IgD-negative memory B cell (primary cell): ENCODE measurements around the gene GPR75. TPM values are rescaled to one million over a fixed set of nuclear protein-coding genes. Genes with fewer than 3 reads are reported as not detected.
"Not testable (repeated sequence)": the region's sequence is repeated elsewhere in the genome, so short reads cannot be mapped to it uniquely, and the experiment has no call there.

ENCODE experiments used
- H3K27ac Mint-ChIP-seq, 3 donors: one replicate each; pipeline ENCODE4 v1.8.0; 2020 to 2022; ENCODE audit warnings: mild to moderate bottlenecking in 3 of 3, mixed read lengths in 3 of 3, moderate library complexity in 1 of 3
- H3K27me3 Mint-ChIP-seq: one replicate; pipeline ENCODE4 v1.8.0; 2021; ENCODE audit warnings: mixed read lengths
- H3K36me3 Mint-ChIP-seq: one replicate; pipeline ENCODE4 v1.8.0; 2020; ENCODE audit warnings: mild to moderate bottlenecking, mixed read lengths
- H3K4me1 Mint-ChIP-seq, 3 donors: one replicate each; pipeline ENCODE4 v1.8.0; 2020 to 2022; ENCODE audit warnings: mixed read lengths in 3 of 3, mild to moderate bottlenecking in 1 of 3
- H3K4me3 Mint-ChIP-seq, 4 donors: one replicate each; pipeline ENCODE4 v1.8.0; 2020 to 2022; ENCODE audit warnings: mild to moderate bottlenecking in 4 of 4, mixed read lengths in 4 of 4, moderate library complexity in 3 of 4
- H3K9me3 Mint-ChIP-seq, 3 donors: one replicate each; pipeline ENCODE4 v1.8.0; 2020 to 2021; ENCODE audit warnings: mixed read lengths in 3 of 3, mild to moderate bottlenecking in 1 of 3
- polyA plus RNA-seq: library from polyadenylated mRNA; unstranded; fragments of 300-500 nt; fragmentation: Illumina TruSeq; gene quantifications from one replicate; pipeline ENCODE4 v1.2.3, GENCODE V29; 2021

The GPR75 gene
- polyA plus RNA-seq, 1 donor from 2014 or later, result 0.10 TPM

DNA sequence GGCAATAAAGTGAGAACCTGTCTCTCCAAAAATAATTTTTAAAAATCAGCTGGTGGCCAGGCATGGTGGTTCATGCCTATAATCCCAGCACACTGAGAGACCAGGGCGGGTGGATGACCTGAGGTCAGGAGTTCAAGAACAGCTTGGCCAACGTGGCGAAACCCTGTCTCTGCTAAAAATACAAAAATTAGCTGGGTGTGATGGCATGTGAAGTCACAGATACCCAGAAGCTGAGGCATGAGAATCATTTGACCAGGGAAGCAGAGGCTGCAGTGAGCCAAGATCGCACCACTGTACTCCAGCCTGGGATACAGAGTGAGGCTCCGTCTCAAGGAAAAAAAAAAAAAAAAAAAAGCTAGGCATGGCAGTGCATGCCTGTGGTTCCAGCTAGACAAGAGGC, 7.4 kb upstream of the GPR75 start:
- no peaks in the 10 kb centered on the region for H3K27me3 Mint-ChIP-seq
- H3K27ac Mint-ChIP-seq, result peak overlapping the region in 1 of 3 donors; percentile 23
- no peak overlapping the region for H3K4me3 Mint-ChIP-seq
- no peaks in the 10 kb centered on the region for H3K4me1 Mint-ChIP-seq
- no peaks in the 10 kb centered on the region for H3K9me3 Mint-ChIP-seq
- H3K36me3 Mint-ChIP-seq, result peaks cover 8% of the 10 kb centered on the region

GRCh38 chr2:53865962-53866361, 6.2 kb upstream of the GPR75 start:
- Mint-ChIP-seq H3K27me3 (no peaks in the 10 kb centered on the region), H3K36me3 (peaks cover 8% of the 10 kb centered on the region), H3K4me3 (no peak overlapping the region), H3K9me3 (no peaks in the 10 kb centered on the region), H3K4me1 (peaks cover 0 to 1% (median 0%) of the 10 kb centered on the region in 3 donors), H3K27ac (no peak overlapping the region)

GRCh38 chr2:53865264-53865663, 5.5 kb upstream of the GPR75 start:
- Mint-ChIP-seq H3K36me3 (peaks cover 12% of the 10 kb centered on the region), H3K4me3 (no peak overlapping the region), H3K9me3 (no peaks in the 10 kb centered on the region), H3K27me3 (no peaks in the 10 kb centered on the region), H3K27ac (peak overlapping the region in 1 of 3 donors; percentile 7), H3K4me1 (peaks cover 0 to 1% (median 0%) of the 10 kb centered on the region in 3 donors)

- Mint-ChIP-seq H3K4me1 (peaks cover 0 to 1% (median 0%) of the 10 kb centered on the region in 3 donors), H3K27me3 (no peaks in the 10 kb centered on the region), H3K4me3 (no peak overlapping the region), H3K27ac (peak overlapping the region in 1 of 3 donors; percentile 59), H3K9me3 (no peaks in the 10 kb centered on the region), H3K36me3 (peaks cover 11% of the 10 kb centered on the region)
Measured at GRCh38 chr2:53863538-53864227, 3.9 kb upstream of the GPR75 start.

DNA sequence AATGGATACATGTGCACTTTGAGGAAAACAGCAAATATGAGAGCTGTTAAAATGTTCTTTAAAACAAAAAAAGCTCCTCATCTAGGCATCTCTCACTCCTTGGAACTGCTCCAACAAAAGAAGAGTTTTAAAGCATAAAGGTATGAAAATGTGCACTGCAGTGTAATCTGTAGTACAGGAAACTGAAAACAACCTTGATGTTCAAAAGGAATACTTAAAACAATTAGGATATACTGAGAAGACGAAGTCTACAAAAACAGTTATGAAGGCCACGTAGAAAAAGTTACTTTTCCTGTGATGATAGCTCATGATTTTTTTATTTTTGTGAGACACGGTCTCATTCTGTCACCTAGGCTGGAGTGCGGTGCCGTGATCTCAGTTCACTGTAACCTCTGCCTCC, 2.1 kb upstream of the GPR75 start:
- Mint-ChIP-seq H3K9me3 (no peaks in the 10 kb centered on the region), H3K27ac (peak overlapping the region in 1 of 3 donors; percentile 17), H3K36me3 (peaks cover 10% of the 10 kb centered on the region), H3K27me3 (no peaks in the 10 kb centered on the region), H3K4me3 (no peak overlapping the region), H3K4me1 (peaks cover 0 to 1% (median 0%) of the 10 kb centered on the region in 3 donors)

DNA sequence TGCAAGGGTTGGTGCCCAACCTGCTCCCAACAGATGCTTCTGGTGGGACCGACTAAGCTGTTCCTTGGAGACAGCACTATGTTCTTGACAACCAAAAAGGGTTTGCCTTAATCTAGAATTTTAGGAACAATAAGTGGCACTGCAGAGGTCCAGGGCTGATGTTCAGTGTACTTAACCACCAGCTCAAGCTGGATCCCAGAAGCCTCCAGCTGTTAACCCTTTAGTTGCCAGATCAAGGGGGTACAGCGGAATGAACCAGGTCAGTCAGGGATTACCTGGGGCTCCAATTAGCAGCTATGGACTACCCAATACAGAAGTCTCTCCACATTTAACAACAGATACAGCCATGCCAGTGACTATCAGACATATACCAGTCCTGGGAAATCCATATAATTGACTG, 3.5 kb downstream of the GPR75 start:
- no peaks in the 10 kb centered on the region for H3K27me3 Mint-ChIP-seq
- H3K9me3 Mint-ChIP-seq, result no peaks in the 10 kb centered on the region
- H3K27ac Mint-ChIP-seq, result no peak overlapping the region
- peaks cover 11% of the 10 kb centered on the region for H3K36me3 Mint-ChIP-seq
- H3K4me3 Mint-ChIP-seq, result no peak overlapping the region
- no peaks in the 10 kb centered on the region for H3K4me1 Mint-ChIP-seq

GRCh38 chr2:53854678-53855077, 5.1 kb downstream of the GPR75 start:
- H3K27me3 Mint-ChIP-seq, result no peaks in the 10 kb centered on the region
- no peaks in the 10 kb centered on the region for H3K4me1 Mint-ChIP-seq
- no peaks in the 10 kb centered on the region for H3K9me3 Mint-ChIP-seq
- no peak overlapping the region for H3K4me3 Mint-ChIP-seq
- H3K36me3 Mint-ChIP-seq, result peaks cover 10% of the 10 kb centered on the region
- H3K27ac Mint-ChIP-seq, result peak overlapping the region in 1 of 3 donors; percentile 60

- Mint-ChIP-seq H3K4me3 (no peak overlapping the region), H3K27ac (no peak overlapping the region), H3K9me3 (no peaks in the 10 kb centered on the region), H3K27me3 (no peaks in the 10 kb centered on the region), H3K4me1 (peaks cover 0 to 5% (median 2%) of the 10 kb centered on the region in 3 donors), H3K36me3 (peaks cover 15% of the 10 kb centered on the region)
Measured at GRCh38 chr2:53852532-53852931, 7.2 kb downstream of the GPR75 start.

GRCh38 chr2:53851052-53851757, 8.6 kb downstream of the GPR75 start:
- H3K27me3 Mint-ChIP-seq, H3K9me3 Mint-ChIP-seq, H3K4me3 Mint-ChIP-seq, H3K27ac Mint-ChIP-seq, H3K4me1 Mint-ChIP-seq: not testable (repeated sequence)
- peaks cover 15% of the 10 kb centered on the region for H3K36me3 Mint-ChIP-seq

- H3K9me3 Mint-ChIP-seq, result no peaks in the 10 kb centered on the region
- H3K4me1 Mint-ChIP-seq, result peaks cover 5 to 12% (median 9%) of the 10 kb centered on the region in 3 donors
Measured at GRCh38 chr2:53848062-53848461, 11.7 kb downstream of the GPR75 start.

GRCh38 chr2:53843595-53843994, 16.2 kb downstream of the GPR75 start:
- H3K4me3 Mint-ChIP-seq, result no peak overlapping the region
- H3K27me3 Mint-ChIP-seq, result no peaks in the 10 kb centered on the region
- peak overlapping the region in 1 of 3 donors; percentile 9 for H3K27ac Mint-ChIP-seq
- H3K4me1 Mint-ChIP-seq, result peaks cover 5 to 12% (median 9%) of the 10 kb centered on the region in 3 donors
- peaks cover 7% of the 10 kb centered on the region for H3K36me3 Mint-ChIP-seq
- H3K9me3 Mint-ChIP-seq, result peaks cover 0 to 2% (median 1%) of the 10 kb centered on the region in 3 donors

More at GRCh38 chr2:53848062-53848461, 11.7 kb downstream of the GPR75 start:
- no peak overlapping the region for H3K4me3 Mint-ChIP-seq
- H3K27me3 Mint-ChIP-seq, result no peaks in the 10 kb centered on the region
- peaks cover 13% of the 10 kb centered on the region for H3K36me3 Mint-ChIP-seq
- no peak overlapping the region for H3K27ac Mint-ChIP-seq

DNA sequence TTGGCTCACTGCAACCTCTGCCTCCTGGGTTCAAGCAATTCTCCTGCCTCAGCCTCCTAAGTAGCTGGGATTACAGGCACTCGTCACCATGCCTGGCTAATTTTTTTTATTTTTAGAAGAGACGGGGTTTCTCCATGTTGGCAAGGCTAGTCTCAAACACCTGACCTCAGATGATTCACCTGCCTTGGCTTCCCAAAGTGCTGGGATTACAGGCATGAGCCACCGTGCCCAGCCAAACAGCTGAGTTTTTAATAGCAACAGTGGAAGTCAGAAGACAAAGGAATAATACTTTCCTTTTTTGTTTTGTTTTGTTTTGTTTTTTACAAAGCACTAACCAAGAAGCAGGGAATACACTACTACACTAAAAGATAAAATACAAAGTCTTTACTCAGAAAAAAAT, 16.9 kb downstream of the GPR75 start:
- no peak overlapping the region for H3K4me3 Mint-ChIP-seq
- H3K4me1 Mint-ChIP-seq, result peaks cover 4 to 10% (median 5%) of the 10 kb centered on the region in 3 donors
- H3K36me3 Mint-ChIP-seq, result peaks cover 3% of the 10 kb centered on the region
- no peak overlapping the region for H3K27ac Mint-ChIP-seq
- H3K9me3 Mint-ChIP-seq, result peaks cover 0 to 2% (median 1%) of the 10 kb centered on the region in 3 donors
- H3K27me3 Mint-ChIP-seq, result no peaks in the 10 kb centered on the region

DNA sequence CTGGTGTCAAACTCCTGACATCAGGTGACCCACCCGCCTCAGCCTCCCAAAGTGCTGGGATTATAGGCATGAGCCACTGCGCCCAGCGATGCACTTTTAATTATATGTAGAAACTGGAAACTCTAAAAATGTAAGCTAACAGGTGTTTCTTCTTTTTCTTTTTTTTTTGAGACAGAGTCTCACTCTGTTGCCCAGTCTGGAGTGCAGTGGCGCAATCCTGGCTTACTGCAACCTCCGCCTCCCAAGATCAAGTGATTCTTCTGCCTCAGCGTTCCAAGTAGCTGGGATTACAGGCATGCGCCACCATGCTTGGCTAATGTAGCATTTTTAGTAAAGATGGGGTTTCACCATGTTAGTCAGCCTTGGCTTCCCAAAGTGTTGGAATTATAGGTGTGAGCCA, 18.1 kb downstream of the GPR75 start:
- not testable (repeated sequence) for H3K27ac Mint-ChIP-seq, H3K9me3 Mint-ChIP-seq, H3K27me3 Mint-ChIP-seq, H3K36me3 Mint-ChIP-seq, H3K4me3 Mint-ChIP-seq, H3K4me1 Mint-ChIP-seq

- peaks cover 4% of the 10 kb centered on the region for H3K36me3 Mint-ChIP-seq
- peaks cover 0 to 10% (median 5%) of the 10 kb centered on the region in 3 donors for H3K4me1 Mint-ChIP-seq
- no peaks in the 10 kb centered on the region for H3K27me3 Mint-ChIP-seq
- H3K9me3 Mint-ChIP-seq, result peaks cover 0 to 2% (median 1%) of the 10 kb centered on the region in 3 donors
- no peak overlapping the region for H3K27ac Mint-ChIP-seq
- H3K4me3 Mint-ChIP-seq, result no peak overlapping the region
Measured at GRCh38 chr2:53840580-53840979, 19.2 kb downstream of the GPR75 start.

DNA sequence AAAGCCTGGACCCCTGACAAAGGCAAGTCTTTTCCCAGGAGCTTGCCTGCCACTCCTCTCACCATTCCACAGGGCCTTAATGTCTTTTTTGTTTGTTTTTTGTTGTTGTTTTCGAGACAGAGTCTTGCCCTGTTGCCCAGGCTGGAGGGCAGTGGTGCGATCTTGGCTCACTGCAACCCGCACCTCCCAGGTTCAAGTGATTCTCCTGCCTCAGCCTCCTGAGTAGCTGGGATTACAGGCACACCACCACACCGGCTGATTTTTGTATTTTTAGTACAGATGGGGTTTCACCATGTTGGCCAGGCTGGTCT, 29.8 kb downstream of the GPR75 start:
- not testable (repeated sequence) for H3K27me3 Mint-ChIP-seq, H3K4me1 Mint-ChIP-seq, H3K27ac Mint-ChIP-seq, H3K4me3 Mint-ChIP-seq, H3K9me3 Mint-ChIP-seq
- peaks cover 19% of the 10 kb centered on the region for H3K36me3 Mint-ChIP-seq
